GM12878 (cell line): ENCODE data around the gene KDSR. TPM values are rescaled to one million over a fixed set of nuclear protein-coding genes. Genes with fewer than 3 reads are reported as not detected.

Experiments used
- ATAC-seq: fragments of 200-7000 bp; cut with Tn5 transposase; 3 replicates; pipeline ENCODE4 v1.9.1; 2020; ENCODE audit warnings: mild to moderate bottlenecking, moderate library complexity
- BruUV-seq: library from RNA; stranded (reverse); fragments of 400-500 nt; replicated peaks from 2 replicates; lab custom pipeline; 2021; lab: Mats Ljungman, UMichigan
- CTCF ChIA-PET: fragments of 300-600 bp; sonication (Branson Sonifier 250); formaldehyde crosslinking; extraction: SDS; loops from one replicate; lab custom pipeline; 2021; ENCODE audit warnings: inconsistent platforms; lab: Yijun Ruan, JAX
- POLR2A ChIA-PET: fragments of 350-600 bp; formaldehyde crosslinking; extraction: SDS; loops from one replicate; lab custom pipeline; 2021; ENCODE audit warnings: inconsistent platforms; lab: Charles Lee
- RAD21 ChIA-PET: fragments of 300-600 bp; sonication (Branson Sonifier 250); formaldehyde crosslinking; loops from one replicate; lab custom pipeline; 2023; ENCODE audit warnings: antibody characterized with exemption; ENCODE audit not compliant: unreplicated experiment; lab: Charles Lee
- SMC1A ChIA-PET: fragments of 300-600 bp; sonication (Branson Sonifier 250); formaldehyde crosslinking; loops from one replicate; lab custom pipeline; 2023; ENCODE audit not compliant: unreplicated experiment, uncharacterized antibody; lab: Charles Lee
- DNase-seq: peaks from one replicate; pipeline ENCODE4 v3.0.0-alpha.2; 2011; ENCODE audit warnings: low read depth, low spot score
- FAIRE-seq: peaks from 3 replicates; lab custom pipeline; 2011; peaks lifted over from hg19 to GRCh38; lab: Jason Lieb, UNC
- H2AFZ ChIP-seq: 2 replicates; pipeline ENCODE4 v1.6.0; 2011; ENCODE audit warnings: low read depth, low read length, control low read depth; ENCODE audit not compliant: control insufficient read depth
- H3K27ac ChIP-seq: 2 replicates; pipeline ENCODE4 v1.5.1; 2011; ENCODE audit warnings: control low read depth; ENCODE audit not compliant: control insufficient read depth, insufficient read depth
- H3K27me3 ChIP-seq, 2 experiments: replicated peaks in 1 of 2; 2 replicates each; pipeline versions ENCODE4 v1.6.0 to v1.6.1; 2011; ENCODE audit warnings: low read length in 1 of 2; ENCODE audit not compliant: control insufficient read depth in 2 of 2, insufficient read depth in 2 of 2
- H3K36me3 ChIP-seq, 2 experiments: 2 replicates each; pipeline ENCODE4 v1.5.1; 2011; ENCODE audit warnings: low read length in 1 of 2; ENCODE audit not compliant: control insufficient read depth in 2 of 2, insufficient read depth in 2 of 2
- H3K4me1 ChIP-seq: 2 replicates; pipeline ENCODE4 v1.6.1; 2011; ENCODE audit warnings: mild to moderate bottlenecking, low read length, moderate library complexity, mixed read lengths; ENCODE audit not compliant: control insufficient read depth, insufficient read depth
- H3K4me2 ChIP-seq: 2 replicates; pipeline ENCODE4 v1.6.0; 2011; ENCODE audit warnings: control low read depth; ENCODE audit not compliant: control insufficient read depth, insufficient read depth
- H3K4me3 ChIP-seq: fragments of 200-600 bp; sonication (generic); 2 replicates; pipeline ENCODE4 v1.5.1; 2016
- H3K79me2 ChIP-seq: 2 replicates; pipeline ENCODE4 v1.6.0; 2011; ENCODE audit warnings: low read length; ENCODE audit not compliant: control insufficient read depth, insufficient read depth
- H3K9ac ChIP-seq: 2 replicates; pipeline ENCODE4 v1.8.0; 2011; ENCODE audit warnings: low read length, control low read depth, mixed read lengths; ENCODE audit not compliant: control insufficient read depth, insufficient read depth
- H3K9me3 ChIP-seq: replicated peaks from 3 replicates; pipeline ENCODE4 v1.5.1; 2011; ENCODE audit warnings: mild to moderate bottlenecking, low read length; ENCODE audit not compliant: control insufficient read depth, insufficient read depth
- H4K20me1 ChIP-seq: 2 replicates; pipeline ENCODE4 v1.6.0; 2011; ENCODE audit not compliant: control insufficient read depth, insufficient read depth
- HSF1 ChIP-seq: fragments of 150-350 bp; IDR thresholded peaks from 2 replicates; pipeline ENCODE4 v1.6.1; 2014; ENCODE audit warnings: mild to moderate bottlenecking, low read depth, low read length
- NBN ChIP-seq: fragments of 450-650 bp; IDR thresholded peaks from 2 replicates; pipeline ENCODE4 v1.6.1; 2016
- RAD21 ChIP-seq: IDR thresholded peaks from 2 replicates; pipeline ENCODE4 v1.6.1; 2011; ENCODE audit warnings: mild to moderate bottlenecking, low read depth, low read length, moderate library complexity; ENCODE audit not compliant: insufficient read depth
- RCOR1 ChIP-seq: conservative IDR thresholded peaks from 2 replicates; pipeline ENCODE4 v1.6.1; 2012; ENCODE audit warnings: low read depth, low read length, improper control_type of control experiment
- RELB ChIP-seq: fragments of 450-650 bp; IDR thresholded peaks from 2 replicates; pipeline ENCODE4 v1.6.1; 2017; ENCODE audit warnings: low read depth, mild to moderate bottlenecking, moderate library complexity
- ZNF217 ChIP-seq: fragments of 450-650 bp; IDR thresholded peaks from 2 replicates; pipeline ENCODE4 v1.6.1; 2017; ENCODE audit warnings: antibody characterized with exemption, mild to moderate bottlenecking
- ZNF687 ChIP-seq: fragments of 450-650 bp; IDR thresholded peaks from 2 replicates; pipeline ENCODE4 v1.6.1; 2017; ENCODE audit warnings: mild to moderate bottlenecking, moderate library complexity
- WGBS: methylation state at CpG from one replicate; pipeline ENCODE4 v1.1.6; 2016; ENCODE audit warnings: low lambda C conversion rate; ENCODE audit not compliant: insufficient replicate concordance, insufficient coverage; ENCODE audit errors: missing lambda C conversion rate; 5-methylcytosine and 5-hydroxymethylcytosine counted together
- in situ Hi-C: fragments of 300-500 bp; cut with MboI; formaldehyde crosslinking; loops from 9 replicates; pipeline ENCODE4 v1.14.3; 2018; ENCODE audit warnings: mixed read lengths
- intact Hi-C: fragments of 100-400 bp; cut with micrococcal nuclease; formaldehyde crosslinking; loops from one replicate; pipeline ENCODE4 v1.14.2; 2022; ENCODE audit not compliant: unreplicated experiment
- polyA plus RNA-seq, 11 experiments: library from polyadenylated mRNA; depleted of rRNA in 4 of 11; unstranded in 6 of 11; stranded (reverse) in 5 of 11; fragments of >200 nt; fragmentation: Nextera tagmentation in 4 of 11; fragmentation: Illumina TruSeq in 1 of 11; extraction: Ambion mirVana in 4 of 11; extraction: Trizol in 1 of 11; gene quantifications; 1 replicate in 1 of 11; 2 replicates in 10 of 11; pipeline versions ENCODE4 v1.2.1 to v1.2.3, GENCODE V29; 2011 to 2016; ENCODE audit warnings: inconsistent platforms in 2 of 11, missing spikeins in 2 of 11, low read depth in 1 of 11
- total RNA-seq, 4 experiments: library from RNA; depleted of rRNA in 3 of 4; stranded (reverse); fragments of >200 nt in 3 of 4; fragmentation: Illumina TruSeq in 1 of 4; extraction: Trizol in 1 of 4; gene quantifications; 2 replicates each; pipeline versions ENCODE4 v1.2.1 to v1.2.3, GENCODE V29; 2013 to 2021

The KDSR gene
- total and polyA plus RNA-seq, 10 of the 15 experiments (the other 5 are each of a cell fraction or from before 2014, with no cell fraction given): 5.2 to 25.9 (median 14.3) TPM

- peaks cover 3 to 36% of the 10 kb centered on the region in 2 experiments for H3K36me3 ChIP-seq
- ChIA-PET SMC1A (no interaction called here), CTCF (no interaction called here), RAD21 (no interaction called here), POLR2A (no interaction called here)
- FAIRE-seq (no peak), ATAC-seq (no peak), DNase-seq (no peak)
- peaks cover 2% of the 10 kb centered on the region; the same call in 1 of the 2 replicates for H3K79me2 ChIP-seq
- TF ChIP-seq RAD21 (no peak), NBN (no peak), RELB (no peak), ZNF687 (no peak), ZNF217 (no peak), RCOR1 (no peak), HSF1 (no peak)
- no peak overlapping the region for H3K9ac ChIP-seq
- WGBS: 99% methylated on average over 3 of the region's 3 CpGs
- no peak overlapping the region for H3K4me3 ChIP-seq
- no peak overlapping the region for H2AFZ ChIP-seq
- H3K4me1 ChIP-seq: no peaks in the 10 kb centered on the region
- no peaks in the 10 kb centered on the region for H3K27me3 ChIP-seq
- intact Hi-C loops (no loop called here), in situ Hi-C loops (no loop called here)
- no peak overlapping the region for H3K27ac ChIP-seq
- H3K4me2 ChIP-seq: no peak overlapping the region
- H4K20me1 ChIP-seq: no peaks in the 10 kb centered on the region
- BruUV-seq: no TSS peak
- H3K9me3 ChIP-seq: no peaks in the 10 kb centered on the region
Observed at GRCh38 chr18:63405986-63406385, 39.0 kb upstream of the KDSR start.
